Activated naive CD4-positive, alpha-beta T cell (primary cell): ENCODE data around the gene KLK15.

ENCODE experiments used
- DNase-seq, 4 experiments: peaks; one replicate each; lab custom pipeline; 2025; lab: John Stamatoyannopoulos, UW

Gene KLK15

GRCh38 chr19:50843701-50844221 lies 10.4 kb upstream of the KLK15 start:
- DNase-seq: no peak

GRCh38 chr19:50843205-50843604 lies 9.8 kb upstream of the KLK15 start:
- no peak for DNase-seq

GRCh38 chr19:50842130-50842529 lies 8.8 kb upstream of the KLK15 start:
- no peak for DNase-seq

- DNase-seq: no peak
Observed at GRCh38 chr19:50839712-50840655, 6.6 kb upstream of the KLK15 start.

GRCh38 chr19:50838239-50838638 lies 4.9 kb upstream of the KLK15 start:
- no peak for DNase-seq

GRCh38 chr19:50837300-50837699 lies 3.9 kb upstream of the KLK15 start:
- DNase-seq: no peak

GRCh38 chr19:50836543-50837195 lies 3.3 kb upstream of the KLK15 start:
- DNase-seq: no peak

GRCh38 chr19:50835785-50836542 lies 2.6 kb upstream of the KLK15 start:
- peak in 3 of 4 experiments; percentile 11 to 51 (median 22) for DNase-seq

- DNase-seq: no peak
Observed at GRCh38 chr19:50835103-50835784, 1.9 kb upstream of the KLK15 start.

- no peak for DNase-seq
Observed at GRCh38 chr19:50833802-50834167, 411 bp upstream of the KLK15 start.

GRCh38 chr19:50832666-50833065 lies 708 bp downstream of the KLK15 start:
- DNase-seq: no peak

GRCh38 chr19:50831026-50831396 lies 2.4 kb downstream of the KLK15 start:
- no peak for DNase-seq

GRCh38 chr19:50830266-50831025 lies 2.9 kb downstream of the KLK15 start:
- DNase-seq: no peak

- DNase-seq: no peak
Observed at GRCh38 chr19:50829801-50830200, 3.6 kb downstream of the KLK15 start.

- DNase-seq: no peak
Observed at GRCh38 chr19:50827476-50827875, 5.9 kb downstream of the KLK15 start.

GRCh38 chr19:50826492-50827240 lies 6.7 kb downstream of the KLK15 start:
- DNase-seq: no peak

- DNase-seq: no peak
Observed at GRCh38 chr19:50823389-50824042, 9.9 kb downstream of the KLK15 start, which contains the start of gene KLK1. TSS of gene KLK1 (minus strand) at chr19:50823787. CDS start at chr19:50823748, 39 bp downstream.

- no peak for DNase-seq
Observed at GRCh38 chr19:50822661-50823208, 10.6 kb downstream of the KLK15 start.

- DNase-seq: no peak
Observed at GRCh38 chr19:50821622-50822021, 11.8 kb downstream of the KLK15 start.
